Uterus (tissue), 2 donors: ENCODE results near the gene MINAR1.

Source experiments
- POLR2A ChIP-seq, 2 donors: fragments of 450-650 bp; IDR thresholded peaks; one replicate each; pipeline ENCODE4 v1.6.1; 2016; ENCODE audit warnings: antibody characterized with exemption in 2 of 2, mild to moderate bottlenecking in 1 of 2, moderate library complexity in 1 of 2
- TF ChIP-seq, protein P1 (sequence below), 4 experiments: fragments of 200-600 bp in 2 of 4; fragments of 450-650 bp in 2 of 4; sonication (generic) in 2 of 4; IDR thresholded peaks; one replicate each; pipeline ENCODE4 v1.5.1; 2016 to 2019; ENCODE audit warnings: antibody characterized with exemption in 4 of 4, mild to moderate bottlenecking in 2 of 4, moderate library complexity in 1 of 4

DNA sequence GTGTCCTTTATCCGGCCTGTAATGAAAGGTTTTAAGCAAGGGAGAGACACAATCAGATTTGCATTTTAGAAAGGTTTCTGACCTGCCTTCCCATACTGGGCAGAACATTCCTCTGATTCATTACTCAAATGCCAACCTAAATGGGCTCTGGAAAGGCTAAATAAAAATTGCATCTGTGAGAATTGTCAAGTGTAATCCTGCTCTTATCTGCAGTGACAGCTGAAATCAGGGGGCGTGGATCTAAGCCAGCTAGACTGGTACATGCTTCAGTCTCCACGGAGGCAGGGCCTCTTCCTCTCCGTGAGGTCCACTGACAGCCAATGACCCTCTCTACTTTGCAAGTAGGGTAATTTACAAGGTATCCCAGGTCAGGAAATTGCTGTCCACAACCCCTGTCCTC is 32.5 kb upstream of the MINAR1 start:
- TF ChIP-seq, protein P1, sequence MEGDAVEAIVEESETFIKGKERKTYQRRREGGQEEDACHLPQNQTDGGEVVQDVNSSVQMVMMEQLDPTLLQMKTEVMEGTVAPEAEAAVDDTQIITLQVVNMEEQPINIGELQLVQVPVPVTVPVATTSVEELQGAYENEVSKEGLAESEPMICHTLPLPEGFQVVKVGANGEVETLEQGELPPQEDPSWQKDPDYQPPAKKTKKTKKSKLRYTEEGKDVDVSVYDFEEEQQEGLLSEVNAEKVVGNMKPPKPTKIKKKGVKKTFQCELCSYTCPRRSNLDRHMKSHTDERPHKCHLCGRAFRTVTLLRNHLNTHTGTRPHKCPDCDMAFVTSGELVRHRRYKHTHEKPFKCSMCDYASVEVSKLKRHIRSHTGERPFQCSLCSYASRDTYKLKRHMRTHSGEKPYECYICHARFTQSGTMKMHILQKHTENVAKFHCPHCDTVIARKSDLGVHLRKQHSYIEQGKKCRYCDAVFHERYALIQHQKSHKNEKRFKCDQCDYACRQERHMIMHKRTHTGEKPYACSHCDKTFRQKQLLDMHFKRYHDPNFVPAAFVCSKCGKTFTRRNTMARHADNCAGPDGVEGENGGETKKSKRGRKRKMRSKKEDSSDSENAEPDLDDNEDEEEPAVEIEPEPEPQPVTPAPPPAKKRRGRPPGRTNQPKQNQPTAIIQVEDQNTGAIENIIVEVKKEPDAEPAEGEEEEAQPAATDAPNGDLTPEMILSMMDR (IDR thresholded peaks at IDR 0.05) = no peak
- no peak for TF ChIP-seq POLR2A (IDR thresholded peaks at IDR 0.05)
